B cell (primary cell): ENCODE measurements around the gene NT5DC4.

ENCODE experiments used
- EZH2 ChIP-seq: IDR thresholded peaks from 2 replicates; pipeline ENCODE4 v1.6.1; 2012; ENCODE audit warnings: borderline replicate concordance, low read depth, mild to moderate bottlenecking, moderate library complexity, low read length; ENCODE audit not compliant: insufficient read depth, poor library complexity, severe bottlenecking
- TF ChIP-seq, protein P1 (sequence below): fragments of 200-600 bp; IDR thresholded peaks from one replicate; pipeline ENCODE4 v1.8.0; 2022; ENCODE audit warnings: antibody characterized with exemption, mild to moderate bottlenecking

GRCh38 chr2:112694182-112694581 lies 26.6 kb upstream of the NT5DC4 start:
- TF ChIP-seq, protein P1, sequence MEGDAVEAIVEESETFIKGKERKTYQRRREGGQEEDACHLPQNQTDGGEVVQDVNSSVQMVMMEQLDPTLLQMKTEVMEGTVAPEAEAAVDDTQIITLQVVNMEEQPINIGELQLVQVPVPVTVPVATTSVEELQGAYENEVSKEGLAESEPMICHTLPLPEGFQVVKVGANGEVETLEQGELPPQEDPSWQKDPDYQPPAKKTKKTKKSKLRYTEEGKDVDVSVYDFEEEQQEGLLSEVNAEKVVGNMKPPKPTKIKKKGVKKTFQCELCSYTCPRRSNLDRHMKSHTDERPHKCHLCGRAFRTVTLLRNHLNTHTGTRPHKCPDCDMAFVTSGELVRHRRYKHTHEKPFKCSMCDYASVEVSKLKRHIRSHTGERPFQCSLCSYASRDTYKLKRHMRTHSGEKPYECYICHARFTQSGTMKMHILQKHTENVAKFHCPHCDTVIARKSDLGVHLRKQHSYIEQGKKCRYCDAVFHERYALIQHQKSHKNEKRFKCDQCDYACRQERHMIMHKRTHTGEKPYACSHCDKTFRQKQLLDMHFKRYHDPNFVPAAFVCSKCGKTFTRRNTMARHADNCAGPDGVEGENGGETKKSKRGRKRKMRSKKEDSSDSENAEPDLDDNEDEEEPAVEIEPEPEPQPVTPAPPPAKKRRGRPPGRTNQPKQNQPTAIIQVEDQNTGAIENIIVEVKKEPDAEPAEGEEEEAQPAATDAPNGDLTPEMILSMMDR = no peak
- TF ChIP-seq EZH2 = no peak
